HG03066 (cell line): ENCODE data around the gene LIPC.

Experiments
- ATAC-seq: cut with Tn5 transposase; IDR thresholded peaks from one replicate; pipeline ENCODE4 v1.9.1; 2021; ENCODE audit warnings: low read depth; ENCODE audit not compliant: unreplicated experiment

Gene LIPC

GRCh38 chr15:58431221-58432149, at the start of gene LIPC:
Gene LIPC (plus strand): TSS chr15:58431991. CDS start chr15:58432033, 42 bp downstream.
- ATAC-seq = no peak

GRCh38 chr15:58383876-58384275, 47.9 kb upstream of the LIPC start:
- no peak for ATAC-seq

- no peak for ATAC-seq
These were observed 47.1 kb upstream of the LIPC start for GRCh38 chr15:58384667-58385066.

GRCh38 chr15:58386081-58386480, 45.7 kb upstream of the LIPC start:
- ATAC-seq = no peak

GRCh38 chr15:58386641-58387040, 45.1 kb upstream of the LIPC start:
- no peak for ATAC-seq

- no peak for ATAC-seq
These were observed 44.7 kb upstream of the LIPC start for GRCh38 chr15:58387130-58387529.

- no peak for ATAC-seq
These were observed 43.6 kb upstream of the LIPC start for GRCh38 chr15:58388211-58388610.

- ATAC-seq = no peak
These were observed 41.7 kb upstream of the LIPC start for GRCh38 chr15:58390118-58390517.

- no peak for ATAC-seq
These were observed 41.1 kb upstream of the LIPC start for GRCh38 chr15:58390655-58391054.

- ATAC-seq = no peak
These were observed 40.7 kb upstream of the LIPC start for GRCh38 chr15:58391088-58391487.

- ATAC-seq = no peak
These were observed 39.6 kb upstream of the LIPC start for GRCh38 chr15:58392141-58392540.

GRCh38 chr15:58392611-58393161, 39.1 kb upstream of the LIPC start:
- ATAC-seq = no peak

GRCh38 chr15:58393241-58393662, 38.5 kb upstream of the LIPC start:
- no peak for ATAC-seq

GRCh38 chr15:58396181-58396580, 35.6 kb upstream of the LIPC start:
- ATAC-seq = no peak

- ATAC-seq = no peak
These were observed 33.7 kb upstream of the LIPC start for GRCh38 chr15:58398071-58398470.

- no peak for ATAC-seq
These were observed 33.1 kb upstream of the LIPC start for GRCh38 chr15:58398643-58399042.

- ATAC-seq = no peak
These were observed 32.1 kb upstream of the LIPC start for GRCh38 chr15:58399739-58400138.

- ATAC-seq = no peak
These were observed 30.5 kb upstream of the LIPC start for GRCh38 chr15:58401276-58401675.

- ATAC-seq = no peak
These were observed 29.7 kb upstream of the LIPC start for GRCh38 chr15:58401991-58402649.

GRCh38 chr15:58403581-58403980, 28.2 kb upstream of the LIPC start:
- ATAC-seq = no peak

GRCh38 chr15:58404020-58404419, 27.8 kb upstream of the LIPC start:
- ATAC-seq = no peak
